MM.1S (cell line): ENCODE measurements around the gene INPP5D.
"Not testable (repeated sequence)": the region's sequence is repeated elsewhere in the genome, so short reads cannot be mapped to it uniquely, and the experiment has no call there.

ENCODE experiments used
- DNase-seq: peaks from one replicate; pipeline ENCODE4 v3.0.0-alpha.2; 2015
- H2AFZ ChIP-seq: fragments of 300-600 bp; sonication (generic); 2 replicates; pipeline ENCODE4 v1.6.0; 2016; ENCODE audit warnings: antibody characterized with exemption, low read length
- H3F3A ChIP-seq: fragments of 300-600 bp; sonication (generic); 2 replicates; pipeline ENCODE4 v1.6.1; 2016; ENCODE audit warnings: mild to moderate bottlenecking, antibody characterized with exemption, low read length, moderate library complexity, mixed read lengths; ENCODE audit not compliant: insufficient read depth
- H3K27ac ChIP-seq: fragments of 300-600 bp; sonication (generic); 2 replicates; pipeline ENCODE4 v1.5.1; 2016; ENCODE audit warnings: mild to moderate bottlenecking, low read length
- H3K27me3 ChIP-seq: fragments of 300-600 bp; sonication (generic); replicated peaks from 2 replicates; pipeline ENCODE4 v1.6.0; 2016; ENCODE audit warnings: low read length; ENCODE audit not compliant: insufficient read depth
- H3K36me3 ChIP-seq: fragments of 300-600 bp; sonication (generic); replicated peaks from 2 replicates; pipeline ENCODE4 v1.6.1; 2016; ENCODE audit warnings: mild to moderate bottlenecking, low read length, mixed read lengths; ENCODE audit not compliant: insufficient read depth
- H3K4me1 ChIP-seq: fragments of 300-600 bp; sonication (generic); 2 replicates; pipeline ENCODE4 v1.6.1; 2016; ENCODE audit warnings: low read length, mixed read lengths
- H3K4me2 ChIP-seq: fragments of 300-600 bp; sonication (generic); 2 replicates; pipeline ENCODE4 v1.6.0; 2016; ENCODE audit warnings: low read depth, low read length
- H3K4me3 ChIP-seq: fragments of 300-600 bp; sonication (generic); 2 replicates; pipeline ENCODE4 v1.5.1; 2016; ENCODE audit warnings: low read length, mixed read lengths
- H3K79me2 ChIP-seq: fragments of 300-600 bp; sonication (generic); 2 replicates; pipeline ENCODE4 v1.6.1; 2016; ENCODE audit warnings: mixed run types, low read length, mixed read lengths
- H3K9ac ChIP-seq: fragments of 300-600 bp; sonication (generic); 2 replicates; pipeline ENCODE4 v1.6.1; 2016; ENCODE audit warnings: low read length, mixed read lengths
- H3K9me2 ChIP-seq: fragments of 300-600 bp; sonication (generic); replicated peaks from 2 replicates; pipeline ENCODE4 v1.6.1; 2016; ENCODE audit warnings: mild to moderate bottlenecking, low read length, mixed read lengths; ENCODE audit not compliant: insufficient read depth
- H3K9me3 ChIP-seq: fragments of 300-600 bp; sonication (generic); replicated peaks from 2 replicates; pipeline ENCODE4 v1.6.1; 2016; ENCODE audit warnings: mild to moderate bottlenecking, low read length, mixed read lengths; ENCODE audit not compliant: insufficient read depth
- H4K20me1 ChIP-seq: fragments of 300-600 bp; sonication (generic); 2 replicates; pipeline ENCODE4 v1.6.1; 2016; ENCODE audit warnings: mild to moderate bottlenecking, low read length, moderate library complexity, mixed read lengths; ENCODE audit not compliant: insufficient read depth
- CTCF ChIP-seq: fragments of 300-600 bp; sonication (generic); IDR thresholded peaks from 2 replicates; pipeline ENCODE4 v1.5.1; 2016; ENCODE audit warnings: antibody characterized with exemption, low read length, mixed read lengths
- EZH2 ChIP-seq: fragments of 300-600 bp; sonication (generic); optimal IDR thresholded peaks from 2 replicates; pipeline ENCODE3; 2017; ENCODE audit warnings: low read depth, mild to moderate bottlenecking, antibody characterized with exemption, low read length, mixed read lengths
- EZH2phosphoT487 ChIP-seq: fragments of 300-600 bp; sonication (generic); IDR thresholded peaks from 2 replicates; pipeline ENCODE4 v1.6.1; 2018; ENCODE audit warnings: antibody characterized with exemption, low read length

INPP5D gene

DNA sequence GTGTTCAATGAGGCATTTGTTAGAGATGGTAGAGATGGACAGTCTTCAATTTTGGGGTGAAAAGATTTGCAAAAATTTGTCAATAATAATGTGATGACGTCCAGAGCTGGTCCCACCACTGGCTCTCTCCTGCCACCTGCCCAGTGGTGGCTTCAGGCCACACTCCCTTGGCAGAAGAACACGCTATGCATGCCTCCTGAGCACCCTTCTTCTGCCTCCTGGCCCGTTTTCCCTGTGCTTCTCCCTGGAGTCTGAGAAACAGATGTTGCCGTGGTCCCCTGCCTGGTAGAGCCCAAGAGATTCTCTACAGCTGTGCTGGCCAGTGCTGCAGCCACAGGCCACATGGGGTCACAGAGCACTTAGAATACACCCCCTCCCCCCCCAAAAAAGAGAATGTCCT lies 33.6 kb downstream of the INPP5D start:
- Histone ChIP-seq H3K9ac (no peak overlapping the region), H2AFZ (no peak overlapping the region), H3K4me3 (no peak overlapping the region), H3F3A (no peaks in the 10 kb centered on the region), H3K79me2 (peaks cover 18% of the 10 kb centered on the region), H3K9me2 (no peaks in the 10 kb centered on the region), H4K20me1 (no peaks in the 10 kb centered on the region), H3K4me1 (no peaks in the 10 kb centered on the region), H3K36me3 (no peaks in the 10 kb centered on the region), H3K27ac (no peak overlapping the region), H3K9me3 (no peaks in the 10 kb centered on the region), H3K4me2 (no peak overlapping the region), H3K27me3 (no peaks in the 10 kb centered on the region)
- TF ChIP-seq CTCF (no peak), EZH2 (no peak), EZH2phosphoT487 (no peak)
- no peak for DNase-seq

DNA sequence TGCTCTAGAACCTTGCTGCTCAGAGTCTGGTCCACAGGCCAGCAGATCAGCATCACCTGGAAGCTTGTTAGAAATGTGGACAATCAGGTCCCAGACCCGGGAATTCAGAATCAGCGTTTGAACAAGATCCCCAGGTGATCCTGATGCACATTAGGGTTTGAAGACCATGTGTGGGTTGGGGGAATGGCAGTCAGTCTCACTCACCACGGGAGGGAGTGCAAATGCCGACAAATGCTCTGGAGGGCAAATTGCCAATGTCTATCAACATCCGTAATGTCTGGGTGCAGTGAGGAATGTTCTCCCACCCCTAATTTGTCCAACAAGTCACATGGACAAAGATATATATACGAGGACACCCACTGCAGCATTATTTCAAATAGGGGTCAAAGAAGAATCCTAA lies 34.5 kb downstream of the INPP5D start:
- Histone ChIP-seq H2AFZ (no peak overlapping the region), H3K4me2 (no peak overlapping the region), H3K27me3 (no peaks in the 10 kb centered on the region), H3K9me2 (no peaks in the 10 kb centered on the region), H3K36me3 (no peaks in the 10 kb centered on the region), H3K79me2 (peaks cover 15% of the 10 kb centered on the region), H3K4me3 (no peak overlapping the region), H3K9me3 (no peaks in the 10 kb centered on the region), H3K27ac (no peak overlapping the region), H4K20me1 (no peaks in the 10 kb centered on the region), H3K4me1 (no peaks in the 10 kb centered on the region), H3F3A (no peaks in the 10 kb centered on the region), H3K9ac (no peak overlapping the region)
- TF ChIP-seq CTCF (no peak), EZH2phosphoT487 (no peak), EZH2 (no peak)
- no peak for DNase-seq

DNA sequence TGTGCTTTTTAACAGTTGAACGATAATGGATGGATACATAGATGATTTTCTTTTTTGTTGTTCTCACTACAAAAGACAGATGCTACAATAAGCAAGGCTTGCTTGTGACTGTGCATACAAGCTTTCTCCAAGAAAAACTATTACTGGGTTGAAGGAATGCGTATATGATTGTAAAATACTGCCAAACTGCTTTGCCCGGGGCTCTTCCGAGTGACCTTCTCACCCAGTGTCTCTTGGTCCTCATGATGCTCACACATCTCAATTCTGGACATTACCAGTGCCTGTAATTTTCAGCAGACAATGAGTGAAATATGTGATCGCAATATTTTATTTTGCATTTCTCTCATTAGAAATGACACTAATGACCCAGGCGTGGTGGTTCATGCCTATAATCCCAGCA lies 35.9 kb downstream of the INPP5D start:
- Histone ChIP-seq H3K79me2 (peaks cover 12% of the 10 kb centered on the region), H3K9me2 (no peaks in the 10 kb centered on the region), H3K27ac (no peak overlapping the region), H3K4me3 (no peak overlapping the region), H3K4me1 (peaks cover 13% of the 10 kb centered on the region), H3K9ac (no peak overlapping the region), H4K20me1 (no peaks in the 10 kb centered on the region), H3F3A (peaks cover 6% of the 10 kb centered on the region), H3K27me3 (no peaks in the 10 kb centered on the region), H3K36me3 (no peaks in the 10 kb centered on the region), H2AFZ (no peak overlapping the region), H3K4me2 (no peak overlapping the region), H3K9me3 (no peaks in the 10 kb centered on the region)
- no peak for TF ChIP-seq EZH2phosphoT487
- TF ChIP-seq CTCF: no peak
- no peak for TF ChIP-seq EZH2
- DNase-seq: no peak

DNA sequence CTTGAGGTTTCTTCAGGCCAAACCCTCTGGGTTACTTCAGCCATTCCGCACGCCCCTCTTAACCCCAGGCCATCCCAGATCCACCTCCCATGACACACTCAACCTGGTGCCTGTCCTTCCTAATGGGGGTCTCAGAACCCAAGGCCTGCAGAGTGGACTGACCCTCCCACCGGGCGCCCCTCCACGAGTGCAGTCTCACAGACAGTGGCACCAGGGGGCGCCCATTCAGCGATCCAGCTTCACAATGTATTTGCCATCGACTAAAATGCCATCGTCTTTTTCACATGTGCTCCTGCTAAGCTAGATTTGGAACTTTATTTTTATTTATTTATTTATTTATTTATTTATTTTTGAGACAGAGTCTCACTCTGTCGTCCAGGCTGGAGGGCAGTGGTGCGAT lies 38.5 kb downstream of the INPP5D start:
- peaks cover 26% of the 10 kb centered on the region for H3K79me2 ChIP-seq
- no peaks in the 10 kb centered on the region for H3K27me3 ChIP-seq
- H3K9me2 ChIP-seq: no peaks in the 10 kb centered on the region
- no peak overlapping the region for H3K27ac ChIP-seq
- DNase-seq: no peak
- H2AFZ ChIP-seq: no peak overlapping the region
- H3F3A ChIP-seq: peaks cover 6% of the 10 kb centered on the region
- H4K20me1 ChIP-seq: no peaks in the 10 kb centered on the region
- no peak overlapping the region for H3K9ac ChIP-seq
- TF ChIP-seq CTCF (no peak), EZH2phosphoT487 (no peak), EZH2 (no peak)
- H3K9me3 ChIP-seq: no peaks in the 10 kb centered on the region
- no peaks in the 10 kb centered on the region for H3K36me3 ChIP-seq
- H3K4me3 ChIP-seq: no peak overlapping the region
- H3K4me1 ChIP-seq: peaks cover 15% of the 10 kb centered on the region
- H3K4me2 ChIP-seq: no peak overlapping the region

DNA sequence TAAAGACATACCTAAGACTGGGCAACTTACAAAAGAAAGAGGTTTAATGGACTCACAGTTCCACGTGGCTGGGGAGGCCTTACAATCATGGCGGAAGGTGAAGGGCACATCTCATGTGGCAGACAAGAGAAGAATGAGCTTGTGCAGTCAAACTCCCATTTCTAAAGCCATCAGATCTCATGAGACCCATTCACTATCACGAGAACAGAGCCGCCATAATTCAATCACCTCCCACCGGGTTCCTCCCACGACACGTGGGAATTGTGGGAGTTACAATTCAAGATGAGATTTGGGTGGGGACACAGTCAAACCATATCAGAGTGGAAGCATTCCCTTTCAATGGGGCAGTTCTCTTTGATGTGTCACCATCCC lies 39.7 kb downstream of the INPP5D start:
- not testable (repeated sequence) for H3K27ac ChIP-seq, H3F3A ChIP-seq, H3K9me3 ChIP-seq, H3K36me3 ChIP-seq, H4K20me1 ChIP-seq, H3K4me3 ChIP-seq, H2AFZ ChIP-seq, H3K27me3 ChIP-seq, H3K9ac ChIP-seq, H3K9me2 ChIP-seq, DNase-seq
- peak overlapping the region; percentile 22 for H3K4me2 ChIP-seq
- H3K4me1 ChIP-seq: peaks cover 15% of the 10 kb centered on the region
- peaks cover 32% of the 10 kb centered on the region for H3K79me2 ChIP-seq
